NCI-H460 (cell line): ENCODE data around the gene NEK10. TPM values are rescaled to one million over a fixed set of nuclear protein-coding genes. Genes with fewer than 3 reads are reported as not detected.
"Not testable (repeated sequence)": the region's sequence is repeated elsewhere in the genome, so short reads cannot be mapped to it uniquely, and the experiment has no call there.

Experiments
- DNase-seq: peaks from one replicate; pipeline ENCODE4 v3.0.0-alpha.2; 2016; ENCODE audit warnings: low read depth; ENCODE audit errors: extremely low read depth
- total RNA-seq: library from RNA; depleted of rRNA; stranded (reverse); fragments of >200 nt; shearing (Covaris generic); gene quantifications from 2 replicates; pipeline ENCODE4 v1.2.3, GENCODE V29; 2014

Gene NEK10
- total RNA-seq, 1 experiment from 2014 or later = 1.5 TPM

DNA sequence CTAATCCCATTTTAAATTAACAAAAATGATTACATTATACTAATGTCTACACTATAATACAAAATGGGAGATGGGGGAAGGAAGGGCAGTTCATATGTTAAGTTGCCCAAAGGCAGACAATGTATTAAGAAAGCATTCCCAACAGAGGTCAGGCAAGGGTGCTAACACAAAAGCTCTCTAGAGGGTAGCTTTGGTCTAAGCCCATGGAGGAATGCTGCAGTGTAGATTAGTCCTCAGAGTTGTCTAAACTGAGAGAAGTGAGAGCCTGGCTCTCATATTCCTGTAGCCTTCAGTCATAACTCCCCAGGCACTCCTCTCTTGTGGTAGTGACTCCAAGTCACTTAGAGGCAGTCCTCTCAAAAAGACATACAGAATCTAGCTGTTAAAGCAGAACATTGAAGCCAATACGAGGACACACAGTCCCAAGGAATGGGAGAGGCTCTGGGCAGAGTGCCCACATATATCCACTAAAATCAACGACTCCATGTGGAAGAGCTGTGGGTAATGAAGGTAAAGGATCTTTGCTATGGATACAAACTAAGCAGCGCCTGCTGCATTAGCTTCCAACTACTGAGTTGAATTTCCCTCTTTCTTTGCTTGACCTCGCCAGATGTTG is 14.5 kb downstream of the NEK10 start:
- no peak for DNase-seq

GRCh38 chr3:27354161-27354560 is 15.0 kb downstream of the NEK10 start:
- no peak for DNase-seq

DNA sequence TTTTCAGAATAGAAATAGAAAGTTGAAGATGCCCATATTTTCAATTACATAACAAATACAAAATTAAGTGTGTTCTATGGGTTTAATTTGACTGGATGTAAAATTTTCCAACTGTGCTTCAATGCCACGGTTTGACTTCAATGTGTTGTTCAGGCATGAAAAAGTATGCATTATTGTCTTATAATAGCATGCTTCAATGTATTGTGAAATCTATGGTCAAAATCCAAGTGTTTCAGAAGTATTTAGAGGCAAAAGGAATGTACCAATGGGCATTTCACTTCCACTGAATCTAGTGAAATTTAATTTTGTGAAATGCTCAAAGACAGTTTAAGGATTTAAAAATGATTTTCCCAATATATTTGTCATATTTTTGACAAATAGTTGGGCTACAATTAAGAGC is 16.0 kb downstream of the NEK10 start:
- no peak for DNase-seq

DNA sequence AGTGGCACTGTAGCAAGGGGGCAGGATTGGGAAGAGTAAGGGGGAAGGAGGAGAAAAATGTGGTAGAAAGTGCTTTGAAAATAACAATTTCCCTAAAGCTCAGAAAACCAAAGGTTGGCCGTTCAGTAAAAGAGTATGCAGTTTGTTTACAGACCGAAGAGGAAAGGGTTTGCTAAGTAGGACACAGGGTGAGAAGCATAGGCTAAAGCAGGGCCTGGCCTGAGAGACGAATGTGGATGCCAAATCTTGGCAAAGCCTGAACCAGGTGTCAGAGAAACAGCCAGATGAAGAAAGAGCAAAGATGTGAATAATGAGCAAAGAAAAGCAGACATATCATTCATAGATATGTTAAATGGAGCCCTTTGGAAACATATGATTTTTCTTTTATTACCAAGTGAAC is 17.1 kb downstream of the NEK10 start:
- DNase-seq = no peak

DNA sequence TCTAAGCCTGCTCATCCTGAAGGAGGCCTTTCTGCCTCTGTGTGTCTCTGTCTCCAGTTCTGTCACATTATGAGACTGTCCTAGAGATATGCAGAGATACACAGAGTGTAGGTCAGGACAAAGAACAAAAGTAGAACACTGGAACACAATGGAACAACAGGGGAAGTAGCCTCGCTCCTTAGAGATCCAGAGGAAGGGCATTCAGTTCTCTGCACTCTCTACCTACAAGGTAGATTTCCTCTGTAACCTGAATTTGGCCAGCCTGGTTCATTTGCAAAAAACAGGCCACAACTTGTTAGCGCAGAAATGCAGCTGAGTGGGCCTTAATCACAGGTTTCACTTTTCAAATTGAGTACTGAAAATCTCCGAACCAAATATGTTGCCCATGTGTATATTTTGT is 19.4 kb downstream of the NEK10 start:
- DNase-seq = no peak

DNA sequence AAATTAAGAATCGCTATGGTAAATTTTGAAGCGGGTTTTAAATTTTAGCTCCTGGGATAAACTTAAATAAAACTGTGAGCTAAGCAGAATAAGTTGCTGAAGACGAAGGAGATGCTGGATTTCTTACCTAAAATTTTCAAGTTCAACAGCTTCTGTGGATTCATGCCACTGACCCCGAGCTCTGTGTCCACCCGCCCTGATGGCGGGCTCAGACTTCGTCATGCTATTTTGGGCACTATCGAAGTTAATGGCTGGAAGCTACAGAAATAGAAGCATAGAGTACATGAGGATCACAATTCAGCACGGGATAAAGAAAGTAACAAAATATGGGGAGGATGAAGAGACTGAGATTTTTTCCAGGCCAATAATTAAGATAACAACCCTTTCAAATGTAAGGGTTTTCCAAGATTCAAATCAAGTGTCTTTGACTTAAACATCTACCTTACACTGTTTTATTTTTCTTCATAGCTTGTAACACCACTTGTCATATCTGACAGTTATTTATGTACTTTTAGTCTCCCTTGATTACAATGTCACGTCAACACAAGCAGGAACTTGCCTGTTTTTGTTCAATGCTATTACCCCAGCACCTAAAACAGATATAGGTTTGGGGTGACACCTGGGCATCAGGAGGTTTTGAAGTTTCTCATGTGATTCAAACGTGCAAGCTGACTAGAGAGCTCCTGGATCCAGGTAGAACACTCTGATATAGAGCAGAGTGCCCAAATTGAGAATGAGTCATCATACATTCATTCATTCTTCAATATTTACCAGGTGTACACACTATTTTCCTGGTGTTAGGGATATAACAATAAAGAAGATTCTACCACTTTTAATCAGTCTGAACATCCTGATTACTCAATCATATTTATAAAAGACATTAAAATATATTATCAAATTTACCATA is 23.0 kb downstream of the NEK10 start:
- no peak for DNase-seq

- DNase-seq = no peak
Observed at GRCh38 chr3:27345493-27345892, 23.7 kb downstream of the NEK10 start.

- no peak for DNase-seq
Observed at GRCh38 chr3:27345045-27345444, 24.1 kb downstream of the NEK10 start.

DNA sequence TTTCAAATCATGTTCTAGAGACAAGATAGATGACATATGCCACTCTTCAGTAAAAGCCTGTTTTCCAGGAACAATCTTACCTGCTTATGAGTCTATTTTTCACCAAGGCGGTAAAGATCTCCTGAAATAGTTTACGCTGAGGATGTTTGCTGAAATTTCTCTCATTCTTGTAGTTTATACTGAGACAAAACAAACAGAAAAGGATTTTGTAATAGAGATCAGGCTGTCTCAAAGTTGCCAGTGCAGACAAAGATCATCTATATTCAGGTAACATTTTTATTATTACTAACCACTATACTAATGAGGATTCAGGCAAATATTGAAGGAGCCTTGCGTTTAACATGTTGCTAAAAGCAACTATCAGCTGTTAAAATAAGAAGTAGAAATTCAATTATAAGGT is 25.0 kb downstream of the NEK10 start:
- DNase-seq = no peak

DNA sequence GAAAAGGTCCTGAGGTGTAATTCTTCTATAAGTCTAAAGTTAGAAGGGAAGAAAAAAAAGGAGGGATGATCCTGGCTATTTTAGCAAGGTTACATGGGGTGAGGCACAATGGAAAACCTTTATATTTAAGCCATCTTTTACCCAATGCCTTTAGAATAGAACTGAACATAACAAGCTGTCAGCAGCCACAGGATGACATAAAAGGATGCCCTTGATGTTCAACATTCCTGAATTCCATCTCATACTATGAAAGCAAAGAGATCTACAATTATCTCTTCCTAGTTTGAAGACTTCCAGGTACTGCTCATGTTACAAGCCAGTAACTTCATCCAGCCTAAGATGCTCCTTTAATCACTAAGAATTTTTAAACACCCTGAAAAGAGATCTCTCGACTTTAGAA is 26.9 kb downstream of the NEK10 start:
- no peak for DNase-seq

DNA sequence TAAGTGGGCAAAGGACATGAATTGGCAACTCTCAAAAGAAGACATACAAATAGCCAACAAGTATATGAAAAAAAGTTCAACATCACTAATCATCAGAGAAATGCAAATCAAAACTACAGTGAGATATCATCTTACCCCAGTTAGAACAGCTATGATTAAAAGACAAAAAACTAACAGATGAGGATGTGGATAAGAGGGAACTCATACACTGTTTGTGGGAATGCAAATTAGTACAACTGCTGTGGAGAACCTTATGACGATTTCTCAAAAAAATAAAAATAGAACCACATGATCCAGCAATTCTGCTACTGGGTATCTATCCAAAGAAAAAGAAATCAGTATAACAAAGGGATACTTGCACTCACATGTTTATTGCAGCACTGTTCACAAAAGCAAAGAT is 28.6 kb downstream of the NEK10 start:
- no peak for DNase-seq

DNA sequence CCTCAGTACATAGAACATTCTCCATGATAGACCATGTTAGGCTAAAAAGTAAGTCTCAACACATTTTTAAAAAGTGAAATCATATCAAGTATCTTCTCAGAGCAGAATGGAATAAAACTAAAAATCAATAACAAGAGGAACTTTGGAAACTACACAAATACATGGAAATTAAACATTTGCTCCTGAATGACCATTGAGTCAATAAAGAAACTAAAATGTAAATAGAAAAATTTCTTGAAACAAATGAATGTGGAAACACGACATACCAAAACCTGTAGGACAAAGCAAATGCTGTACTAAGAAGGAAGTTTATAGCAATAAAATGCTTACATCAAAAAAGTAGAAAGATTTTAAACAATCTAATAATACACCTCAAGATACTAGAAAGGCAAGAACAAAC is 33.6 kb downstream of the NEK10 start:
- no peak for DNase-seq

- DNase-seq = no peak
Observed at GRCh38 chr3:27333843-27334242, 35.3 kb downstream of the NEK10 start.

- not testable (repeated sequence) for DNase-seq
Observed at GRCh38 chr3:27328982-27329762, 40.0 kb downstream of the NEK10 start.

DNA sequence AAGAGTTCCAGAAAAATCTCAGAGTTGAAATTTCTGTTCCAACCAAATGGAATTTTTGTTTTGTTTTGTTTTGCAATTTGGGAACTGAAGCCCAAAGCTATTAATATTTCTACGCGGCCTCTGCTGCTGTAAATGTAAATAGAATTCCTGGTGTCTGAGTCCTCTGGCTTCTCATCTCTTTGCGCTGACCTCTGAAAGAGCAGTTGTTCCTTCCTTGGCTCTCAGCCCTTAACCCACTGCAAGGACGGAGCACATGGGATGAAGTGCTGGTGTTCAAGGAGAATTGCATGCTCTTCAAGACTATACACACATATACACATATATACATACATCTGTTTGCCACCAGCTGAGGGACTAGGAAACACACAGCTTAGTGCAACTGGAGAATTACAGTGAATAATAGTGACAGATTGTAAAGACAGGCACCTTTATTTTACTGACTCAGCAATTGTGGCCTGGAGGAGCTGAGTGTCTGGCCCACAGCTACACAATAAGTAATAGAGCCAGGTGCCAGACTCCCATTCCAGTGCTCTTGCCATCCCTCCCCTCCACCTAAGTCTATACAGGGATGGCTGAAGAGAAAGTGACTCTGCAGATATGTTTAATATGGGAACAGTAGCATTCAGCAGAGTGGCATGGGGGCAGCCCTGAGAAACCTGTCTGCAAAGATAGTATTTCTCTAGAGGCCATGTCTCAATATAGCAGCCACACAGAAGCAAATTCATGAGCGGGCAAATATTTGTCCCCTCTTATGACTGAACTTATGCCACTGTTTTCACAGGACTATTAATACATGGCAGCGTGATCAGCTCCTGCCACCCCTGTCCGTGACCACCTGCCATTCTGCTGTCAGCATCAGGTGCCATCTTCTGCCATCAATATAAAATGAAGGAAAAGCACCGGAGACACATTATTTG is 42.3 kb downstream of the NEK10 start:
- no peak for DNase-seq

DNA sequence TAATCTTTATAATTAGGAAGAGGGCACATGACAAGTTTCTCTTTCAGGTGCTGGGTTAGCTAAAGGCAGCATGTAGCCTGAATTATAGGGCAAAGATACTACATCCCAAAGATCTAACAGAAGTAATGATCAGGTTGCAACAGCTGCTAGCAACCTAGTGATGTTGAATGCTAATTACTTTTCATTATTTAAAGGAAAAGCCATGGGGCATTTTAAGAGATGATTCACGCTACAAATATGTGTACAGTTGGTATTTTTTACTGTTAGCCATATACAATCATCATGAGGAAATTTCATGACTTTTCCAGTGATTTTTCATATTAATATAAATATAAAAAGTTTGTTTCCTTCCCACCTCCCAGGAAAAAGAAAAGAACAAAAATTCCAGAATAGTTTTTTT is 43.0 kb downstream of the NEK10 start:
- no peak for DNase-seq

DNA sequence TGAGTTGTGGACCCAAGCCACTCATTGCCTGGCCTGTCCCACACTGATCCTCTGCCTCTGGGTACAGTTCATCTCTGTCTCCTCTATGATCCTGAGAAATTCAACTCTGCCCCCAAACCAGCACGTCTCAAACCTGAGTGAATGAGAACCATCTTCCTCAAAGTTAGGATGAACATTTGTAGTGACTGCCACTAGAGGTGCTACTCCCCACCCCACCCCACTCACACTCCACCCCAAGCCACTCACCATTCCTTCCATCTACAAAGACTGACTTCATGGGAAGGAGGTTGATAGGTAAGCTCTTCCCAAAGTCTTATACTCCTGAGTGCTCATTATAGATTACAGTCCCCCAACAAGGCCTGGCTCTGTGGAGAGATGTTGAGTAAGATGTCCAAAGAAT is 43.8 kb downstream of the NEK10 start:
- DNase-seq = no peak

- DNase-seq = no peak
Observed at GRCh38 chr3:27324686-27325085, 44.5 kb downstream of the NEK10 start.

DNA sequence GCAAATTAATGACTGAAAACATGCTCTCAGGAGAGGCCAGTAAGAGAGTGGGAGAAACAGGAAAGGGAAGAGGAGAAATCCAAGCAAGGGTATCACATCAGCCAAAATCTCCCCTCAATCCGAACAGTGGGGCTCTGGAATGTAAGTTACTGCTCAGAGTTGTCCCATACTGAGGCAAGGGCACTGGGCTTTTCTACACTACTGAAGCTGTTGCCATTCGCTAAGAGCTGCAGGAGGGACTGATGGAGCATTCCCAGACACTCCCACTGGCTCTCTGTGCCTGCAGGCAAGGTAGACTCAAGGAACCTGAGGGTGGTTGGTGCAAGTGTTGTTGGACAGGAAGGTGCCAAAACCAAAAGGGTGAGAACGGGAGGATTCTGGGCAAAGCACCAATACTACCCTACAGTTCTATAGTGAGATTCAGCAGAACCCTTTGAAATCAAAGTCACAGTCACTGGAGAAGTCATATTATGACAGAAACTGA is 46.1 kb downstream of the NEK10 start:
- DNase-seq = no peak

GRCh38 chr3:27322634-27323033 is 46.5 kb downstream of the NEK10 start:
- DNase-seq = no peak
